Measurements from ENCODE around the gene PPP1R18. TPM values are rescaled to one million over a fixed set of nuclear protein-coding genes. Genes with fewer than 3 reads are reported as not detected.
A peak's percentile ranks its signal among the peaks of the same experiment; 100 is the strongest.
"Not testable (repeated sequence)": the region's sequence is repeated elsewhere in the genome, so short reads cannot be mapped to it uniquely, and the experiment has no call there.

The PPP1R18 gene
- total RNA-seq, 1 experiment from 2014 or later: 32.0 TPM

DNA sequence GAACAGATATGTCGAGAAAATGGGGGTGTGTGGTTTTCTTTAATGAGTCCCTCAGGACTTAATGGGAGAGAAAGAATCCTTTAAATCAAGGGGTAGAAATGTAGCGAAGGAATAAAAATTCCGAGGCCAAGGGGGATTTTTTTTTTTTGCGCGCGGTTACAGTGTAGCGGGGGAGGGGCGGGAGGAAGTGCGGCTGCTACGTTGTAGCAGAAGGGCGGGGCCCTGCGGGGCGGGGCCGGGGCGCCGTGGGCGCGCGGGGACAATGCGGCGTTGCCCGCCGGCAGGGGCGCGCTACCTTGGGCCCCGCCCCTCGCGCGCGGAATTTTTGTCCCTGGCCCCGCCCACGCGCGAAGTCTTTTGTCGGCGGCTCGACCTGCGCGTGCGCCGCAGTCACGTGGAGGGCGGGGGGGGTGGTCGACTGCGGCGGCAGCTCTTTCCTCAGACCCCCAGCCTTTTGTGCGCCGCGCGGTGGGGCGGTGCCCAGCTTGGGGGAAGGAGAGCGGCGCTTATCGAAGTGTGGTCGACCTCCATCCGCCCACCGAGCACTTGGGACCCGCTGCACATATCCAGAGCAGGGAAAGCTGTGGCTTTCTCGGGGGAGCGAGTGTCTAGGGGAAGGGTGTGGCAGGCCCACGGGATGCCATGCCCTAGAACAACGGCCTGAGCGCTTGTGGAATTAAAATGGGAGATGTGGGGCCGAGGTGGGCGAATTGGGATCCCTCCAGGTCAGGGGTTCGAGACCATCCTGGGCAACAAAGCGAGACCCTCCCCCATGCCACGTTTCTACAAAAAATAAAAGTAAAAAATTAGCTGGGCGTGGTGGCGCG is 35.0 kb upstream of the PPP1R18 start:
- peak; percentile 83 for DNase-seq
- Histone ChIP-seq H3K27me3 (no peaks in the 10 kb centered on the region), H3K36me3 (peaks cover 53% of the 10 kb centered on the region), H3K9me3 (no peaks in the 10 kb centered on the region), H3K4me3 (peak overlapping the region; percentile 97)

DNA sequence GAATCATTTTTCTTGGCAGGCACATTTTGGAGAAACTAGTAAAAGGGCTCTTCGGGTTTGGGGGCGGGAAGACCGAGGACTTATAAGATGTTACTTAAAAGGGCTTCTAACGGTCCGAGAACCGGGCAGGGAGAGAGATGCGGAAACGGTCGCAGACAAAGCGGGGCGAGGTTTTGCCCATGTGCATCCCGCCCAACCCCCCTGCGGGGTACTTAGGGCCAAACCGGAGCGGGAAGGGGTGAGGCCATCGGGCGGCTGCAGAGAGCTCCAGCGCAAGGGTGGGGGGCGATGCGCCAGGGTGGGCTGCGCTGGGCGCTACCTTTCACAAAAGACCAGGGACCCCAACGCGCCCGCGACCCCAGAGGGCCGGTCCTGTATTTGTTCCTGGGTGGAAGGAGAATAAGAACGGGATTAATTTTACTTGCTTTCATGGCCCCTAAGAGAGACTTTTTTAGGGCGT is 34.3 kb upstream of the PPP1R18 start:
- peak; percentile 61 for DNase-seq
- Histone ChIP-seq H3K4me3 (peak overlapping the region; percentile 97), H3K27me3 (no peaks in the 10 kb centered on the region), H3K36me3 (peaks cover 51% of the 10 kb centered on the region), H3K9me3 (no peaks in the 10 kb centered on the region)

DNA sequence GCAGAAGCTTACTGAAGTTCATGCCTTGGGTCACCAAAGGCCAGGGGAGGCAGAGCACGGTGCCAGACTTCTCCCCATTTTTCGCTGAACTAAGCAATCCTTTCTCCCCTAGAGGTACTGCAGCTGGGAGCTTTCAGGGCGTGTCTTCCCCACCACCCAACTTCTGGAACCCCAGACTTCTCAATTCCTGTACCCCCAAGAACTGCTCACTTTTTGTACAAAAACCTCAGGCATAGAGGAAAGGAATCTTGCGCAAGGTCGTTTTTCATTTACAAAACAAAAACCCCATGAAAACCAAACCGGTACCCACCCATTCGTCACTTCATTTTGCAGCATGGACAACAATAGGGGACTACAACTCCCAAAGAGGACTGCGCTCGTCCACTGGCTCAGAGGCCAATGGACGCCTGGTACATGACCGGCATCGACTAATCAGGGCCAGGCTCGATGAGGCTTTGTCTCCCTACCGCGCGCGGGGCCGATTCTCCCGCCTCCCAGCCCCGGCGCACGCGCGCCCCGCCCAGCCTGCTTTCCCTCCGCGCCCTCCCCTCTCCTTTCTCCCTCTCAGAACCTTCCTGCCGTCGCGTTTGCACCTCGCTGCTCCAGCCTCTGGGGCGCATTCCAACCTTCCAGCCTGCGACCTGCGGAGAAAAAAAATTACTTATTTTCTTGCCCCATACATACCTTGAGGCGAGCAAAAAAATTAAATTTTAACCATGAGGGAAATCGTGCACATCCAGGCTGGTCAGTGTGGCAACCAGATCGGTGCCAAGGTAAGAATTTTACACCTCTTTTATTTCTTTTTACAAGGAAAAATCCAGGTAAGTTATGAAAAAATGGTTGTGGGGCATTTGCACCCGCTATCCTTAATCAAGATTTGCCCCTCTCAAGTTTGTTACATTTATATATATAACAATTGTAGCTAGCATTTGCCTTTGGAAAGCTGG is 33.6 kb upstream of the PPP1R18 start, which contains the start of gene TUBB:
TUBB (plus strand) TSS at position 562 of the 947 bp plus-strand sequence; CDS start at position 717, 155 bp downstream.
- Histone ChIP-seq H3K27me3 (no peaks in the 10 kb centered on the region), H3K36me3 (peaks cover 44% of the 10 kb centered on the region), H3K4me3 (peak within 1 kb of the TSS; percentile 97), H3K9me3 (no peaks in the 10 kb centered on the region)
- DNase-seq: peak; percentile 95

DNA sequence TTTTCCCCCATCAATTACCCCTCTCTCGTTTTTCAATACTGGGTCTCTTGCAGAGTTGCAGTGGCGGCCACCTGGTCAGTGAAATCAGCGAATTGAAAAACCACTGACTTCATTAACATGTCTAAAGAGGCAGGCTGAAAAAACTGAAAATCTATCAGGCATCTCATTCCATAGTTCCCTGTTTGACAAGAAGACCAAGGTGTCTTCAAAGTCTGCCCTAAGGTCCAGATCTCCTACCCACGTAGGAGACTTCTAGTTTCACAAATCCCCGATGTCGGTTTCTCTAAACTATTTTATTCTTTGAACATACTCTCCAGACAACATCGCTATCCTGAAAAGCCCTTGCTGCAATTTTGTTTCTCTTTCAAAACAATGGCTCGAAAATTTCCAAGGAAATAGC is 32.9 kb upstream of the PPP1R18 start:
- Histone ChIP-seq H3K36me3 (peaks cover 39% of the 10 kb centered on the region), H3K4me3 (peak overlapping the region; percentile 97), H3K9me3 (no peaks in the 10 kb centered on the region), H3K27me3 (no peaks in the 10 kb centered on the region)
- no peak for DNase-seq

DNA sequence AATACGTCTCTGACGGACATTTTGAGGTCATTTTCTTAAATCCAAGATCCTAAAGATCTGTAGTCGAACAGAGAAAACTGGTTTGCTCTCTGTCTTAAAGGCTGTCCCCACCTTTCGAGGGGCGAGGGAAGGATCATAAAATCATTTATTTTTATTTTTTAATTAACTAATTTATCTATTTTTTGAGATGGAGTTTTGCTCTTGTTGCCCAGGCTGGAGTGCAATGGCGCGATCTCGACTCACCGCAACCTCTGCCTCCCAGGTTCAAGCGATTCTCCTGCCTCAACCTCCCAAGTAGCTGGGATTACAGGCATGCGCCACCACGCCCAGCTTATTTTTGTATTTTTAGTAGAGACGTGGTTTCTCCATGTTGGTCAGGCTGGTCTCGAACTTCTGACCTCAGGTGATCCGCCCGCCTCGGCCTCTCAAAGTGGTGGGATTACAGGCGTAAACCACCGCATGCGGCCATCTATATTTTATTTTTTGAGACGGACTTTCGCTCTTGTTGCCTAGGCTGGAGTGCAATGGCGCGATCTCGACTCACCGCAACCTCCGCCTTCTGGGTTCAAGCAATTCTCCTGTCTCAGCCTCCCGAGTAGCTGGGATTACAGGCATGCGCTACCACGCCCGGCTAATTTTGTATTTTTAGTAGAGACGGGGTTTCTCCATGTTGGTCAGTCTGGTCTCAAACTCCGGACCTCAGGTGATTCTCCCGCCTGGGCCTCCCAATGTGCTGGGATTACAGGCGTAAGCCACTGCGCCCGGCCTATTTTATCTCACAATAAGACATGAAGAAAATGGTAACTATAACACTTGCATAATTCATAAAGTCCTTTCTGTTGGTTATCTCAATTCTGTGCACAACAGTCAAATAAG is 31.6 kb upstream of the PPP1R18 start:
- peak overlapping the region; percentile 44 for H3K4me3 ChIP-seq
- not testable (repeated sequence) for DNase-seq, H3K9me3 ChIP-seq, H3K27me3 ChIP-seq
- peaks cover 26% of the 10 kb centered on the region for H3K36me3 ChIP-seq

- no peaks in the 10 kb centered on the region for H3K27me3 ChIP-seq
- H3K4me3 ChIP-seq: peak within 1 kb of the TSS; percentile 58
- H3K9me3 ChIP-seq: no peaks in the 10 kb centered on the region
- peak; percentile 99 for DNase-seq
- H3K36me3 ChIP-seq: peaks cover 18% of the 10 kb centered on the region
These were observed 30.8 kb upstream of the PPP1R18 start, which contains the start of gene MDC1 for GRCh38 chr6:30717129-30717844. Gene MDC1 (minus strand): TSS chr6:30717281. CDS start chr6:30715175, 2,106 bp downstream.

DNA sequence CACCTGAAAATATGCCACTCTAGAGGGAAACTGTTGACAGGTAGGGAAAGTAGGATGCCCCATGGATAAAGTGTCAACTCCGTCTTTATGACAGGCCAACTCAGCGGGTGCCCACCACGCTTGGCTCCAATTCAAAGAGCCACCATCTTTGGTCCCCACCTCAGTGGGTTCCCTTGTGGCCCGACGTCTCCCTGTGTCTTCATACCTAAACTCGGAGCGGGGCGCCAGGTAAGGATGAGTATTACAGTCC is 30.4 kb upstream of the PPP1R18 start:
- Histone ChIP-seq H3K4me3 (peak overlapping the region; percentile 58), H3K9me3 (no peaks in the 10 kb centered on the region), H3K27me3 (no peaks in the 10 kb centered on the region), H3K36me3 (peaks cover 14% of the 10 kb centered on the region)
- DNase-seq: no peak

DNA sequence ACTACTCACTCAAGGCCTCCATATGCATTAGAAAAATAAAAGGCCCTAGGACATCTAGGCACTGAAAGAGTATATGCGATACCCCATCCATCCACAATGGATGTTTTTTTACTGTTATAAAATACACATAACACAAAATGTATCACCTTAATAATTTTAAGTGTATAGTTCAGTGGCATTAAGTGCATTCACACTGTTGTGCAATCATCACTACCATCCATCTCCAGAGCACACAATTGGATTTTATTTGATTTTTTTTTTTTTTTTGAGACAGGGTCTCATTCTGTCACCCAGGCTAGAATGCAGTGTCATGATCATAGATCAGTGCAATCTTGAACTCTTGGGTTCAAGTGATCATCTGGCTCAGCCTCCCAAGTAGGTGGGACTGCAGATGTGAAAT is 27.8 kb upstream of the PPP1R18 start:
- peaks cover 5% of the 10 kb centered on the region for H3K36me3 ChIP-seq
- H3K9me3 ChIP-seq: no peaks in the 10 kb centered on the region
- no peaks in the 10 kb centered on the region for H3K27me3 ChIP-seq
- DNase-seq: no peak
- no peak overlapping the region for H3K4me3 ChIP-seq

DNA sequence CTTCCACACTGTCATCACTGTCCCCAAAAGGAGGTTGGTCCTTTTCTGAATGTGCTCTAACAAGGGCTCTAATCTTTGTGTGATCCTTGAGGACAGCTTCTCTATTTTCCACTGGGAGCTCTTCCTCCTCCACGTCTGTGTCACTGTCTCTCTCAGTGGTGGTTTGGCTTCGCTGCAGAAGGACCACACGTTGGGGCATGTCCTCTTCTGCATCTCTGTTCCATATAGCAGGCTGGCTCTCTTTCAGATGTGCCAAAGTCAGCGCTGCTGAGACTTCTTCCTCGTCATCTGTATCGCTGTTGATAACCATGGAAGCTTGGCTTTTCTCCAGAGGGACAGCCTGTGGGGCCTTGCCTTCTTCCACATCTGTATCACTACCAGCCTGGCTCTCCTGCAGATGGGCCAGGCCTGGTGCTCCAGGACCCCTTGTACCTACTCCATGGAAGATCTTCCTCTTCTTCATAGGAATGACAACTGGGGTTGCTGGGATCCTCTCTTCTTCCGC is 26.0 kb upstream of the PPP1R18 start:
- no peak for DNase-seq
- Histone ChIP-seq H3K4me3 (no peak overlapping the region), H3K9me3 (no peaks in the 10 kb centered on the region), H3K36me3 (peaks cover 5% of the 10 kb centered on the region), H3K27me3 (no peaks in the 10 kb centered on the region)

- Histone ChIP-seq H3K36me3 (peaks cover 6% of the 10 kb centered on the region), H3K4me3 (no peak overlapping the region), H3K9me3 (no peaks in the 10 kb centered on the region), H3K27me3 (no peaks in the 10 kb centered on the region)
- no peak for DNase-seq
These were observed 25.4 kb upstream of the PPP1R18 start for GRCh38 chr6:30711758-30712380.

DNA sequence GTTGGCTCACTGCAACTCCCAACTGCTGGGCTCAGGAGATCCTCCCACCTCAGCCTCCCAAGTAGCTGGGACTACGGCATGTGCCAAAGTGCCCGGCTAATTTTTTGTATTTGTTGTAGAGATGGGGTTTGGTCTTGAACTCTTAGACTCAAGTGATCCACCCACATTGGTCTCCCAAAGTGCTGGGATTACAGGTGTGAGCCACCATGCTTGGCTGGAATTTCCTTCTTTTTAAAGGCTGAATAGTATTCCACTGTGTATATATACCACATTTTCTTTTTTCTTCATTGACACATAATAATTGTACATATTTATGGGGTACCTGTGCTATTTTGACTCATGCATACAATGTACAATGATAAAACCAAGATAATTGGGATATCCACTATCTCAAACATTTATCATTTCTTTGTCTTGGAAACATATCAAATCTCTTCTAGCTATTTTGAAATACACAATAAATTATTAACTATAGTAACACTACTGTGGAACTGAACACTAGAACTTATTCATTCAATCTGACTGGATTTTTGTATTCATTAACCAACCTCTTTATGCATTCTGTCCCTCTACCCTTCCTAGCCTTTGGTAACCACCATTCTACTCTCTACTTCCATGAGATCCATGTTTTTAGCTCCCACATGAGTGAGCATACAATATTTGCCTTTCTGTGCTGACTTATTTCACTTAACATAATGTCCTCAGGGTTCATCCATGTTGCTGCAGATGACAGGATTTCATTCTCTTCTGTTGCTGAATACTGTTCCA is 22.8 kb upstream of the PPP1R18 start:
- H3K27me3 ChIP-seq: no peaks in the 10 kb centered on the region
- H3K4me3 ChIP-seq: no peak overlapping the region
- H3K36me3 ChIP-seq: peaks cover 6% of the 10 kb centered on the region

DNA sequence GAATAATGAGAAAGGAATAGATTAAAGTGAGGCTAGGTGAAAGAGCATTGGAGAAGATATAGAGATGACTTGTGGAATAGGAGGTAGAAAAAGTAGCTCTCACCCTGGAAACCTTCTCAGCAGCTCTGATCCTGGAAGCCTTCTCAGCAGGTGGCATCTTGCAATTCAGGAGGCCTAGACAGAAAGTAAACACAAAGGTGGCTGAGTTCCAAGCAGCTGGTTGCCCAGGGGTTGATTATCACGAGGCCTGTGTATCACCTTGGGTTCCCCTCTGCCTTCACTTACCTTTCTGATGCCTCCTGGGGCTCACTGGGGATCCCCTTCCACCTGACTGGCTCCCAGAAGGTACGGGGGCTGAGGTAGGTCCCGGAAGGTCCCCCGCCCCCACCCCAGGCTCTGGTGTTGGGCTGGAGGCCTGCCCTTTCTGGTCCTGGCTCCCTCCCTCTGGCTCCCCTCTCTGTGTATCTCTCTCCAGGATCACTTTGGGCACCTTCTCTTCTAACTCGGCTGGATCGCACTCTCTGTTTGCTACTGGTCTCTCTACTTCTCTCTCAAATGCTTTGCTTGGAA is 20.9 kb upstream of the PPP1R18 start:
- Histone ChIP-seq H3K9me3 (no peaks in the 10 kb centered on the region), H3K27me3 (no peaks in the 10 kb centered on the region), H3K4me3 (no peak overlapping the region), H3K36me3 (peaks cover 6% of the 10 kb centered on the region)
- no peak for DNase-seq

More for the DNA sequence above, 22.8 kb upstream of the PPP1R18 start:
- H3K9me3 ChIP-seq: no peaks in the 10 kb centered on the region
- DNase-seq: no peak

GRCh38 chr6:30705620-30706019 is 19.2 kb upstream of the PPP1R18 start:
- Histone ChIP-seq H3K27me3 (no peaks in the 10 kb centered on the region), H3K4me3 (no peak overlapping the region), H3K36me3 (peaks cover 2% of the 10 kb centered on the region), H3K9me3 (no peaks in the 10 kb centered on the region)
- DNase-seq: no peak

DNA sequence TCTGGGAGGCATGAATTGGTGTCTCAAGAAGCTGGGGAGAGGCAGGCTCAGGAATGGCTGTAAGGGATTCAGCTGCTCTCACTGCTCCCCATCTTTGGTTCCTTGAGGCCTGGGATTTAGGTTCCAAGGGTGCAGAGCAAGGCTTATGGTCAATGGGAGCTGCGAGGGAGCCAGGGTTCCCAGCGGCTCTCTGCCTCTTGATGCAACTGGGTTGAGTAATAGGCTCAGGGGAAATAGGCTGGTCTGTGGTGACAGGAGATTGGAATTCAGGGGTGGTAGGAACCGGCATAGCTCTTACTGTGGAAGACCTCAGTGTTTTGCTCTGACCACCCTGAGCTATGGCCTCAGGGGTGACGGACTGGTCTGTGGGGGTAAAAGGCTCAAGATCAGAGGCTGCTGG is 17.4 kb upstream of the PPP1R18 start:
- Histone ChIP-seq H3K9me3 (no peaks in the 10 kb centered on the region), H3K36me3 (peaks cover 5% of the 10 kb centered on the region), H3K27me3 (no peaks in the 10 kb centered on the region), H3K4me3 (no peak overlapping the region)
- no peak for DNase-seq
